22Rv1 (cell line): Measurements from ENCODE around the gene HSD3B2.
A peak's percentile ranks its signal among the peaks of the same experiment; 100 is the strongest.
"Not testable (repeated sequence)": the region's sequence is repeated elsewhere in the genome, so short reads cannot be mapped to it uniquely, and the experiment has no call there.

Source experiments
- H3K27ac ChIP-seq: fragments of 450-650 bp; 2 replicates; pipeline ENCODE4 v1.5.1; 2017
- CTCF ChIP-seq: fragments of 450-650 bp; IDR thresholded peaks from 2 replicates; pipeline ENCODE4 v1.5.1; 2017; ENCODE audit warnings: mild to moderate bottlenecking
- ZFX ChIP-seq: fragments of 450-650 bp; IDR thresholded peaks from 2 replicates; pipeline ENCODE4 v1.6.1; 2017; ENCODE audit warnings: antibody characterized with exemption, borderline replicate concordance

Gene HSD3B2

GRCh38 chr1:119373465-119373864 is 41.5 kb upstream of the HSD3B2 start:
- no peak for TF ChIP-seq CTCF
- no peak for TF ChIP-seq ZFX
- H3K27ac ChIP-seq, result 0 out of 2 replicates have a peak overlapping the region, but pooled peaks have one; percentile 34

- peak overlapping the region; percentile 34; the same call in 1 of the 2 replicates for H3K27ac ChIP-seq
- TF ChIP-seq ZFX (no peak), CTCF (no peak)
These were observed 40.6 kb upstream of the HSD3B2 start for GRCh38 chr1:119374208-119374874.

GRCh38 chr1:119375366-119375765 is 39.6 kb upstream of the HSD3B2 start:
- TF ChIP-seq ZFX (no peak), CTCF (no peak)
- no peak overlapping the region for H3K27ac ChIP-seq

GRCh38 chr1:119376594-119376993 is 38.4 kb upstream of the HSD3B2 start:
- no peak overlapping the region for H3K27ac ChIP-seq
- no peak for TF ChIP-seq ZFX
- TF ChIP-seq CTCF, result no peak

- H3K27ac ChIP-seq, result not testable (repeated sequence)
These were observed 37.4 kb upstream of the HSD3B2 start for GRCh38 chr1:119377594-119377993.

- TF ChIP-seq ZFX (no peak), CTCF (no peak)
- H3K27ac ChIP-seq, result no peak overlapping the region
These were observed 35.8 kb upstream of the HSD3B2 start for GRCh38 chr1:119379117-119379516.

- no peak for TF ChIP-seq CTCF
- no peak for TF ChIP-seq ZFX
- no peak overlapping the region for H3K27ac ChIP-seq
These were observed 34.6 kb upstream of the HSD3B2 start for GRCh38 chr1:119380304-119380703.
